ENCODE data around the gene CHIC2. TPM values are rescaled to one million over a fixed set of nuclear protein-coding genes. Genes with fewer than 3 reads are reported as not detected.

The CHIC2 gene
- total RNA-seq, 1 experiment from 2014 or later, result 11.0 TPM

GRCh38 chr4:54094451-54094850 is 30.0 kb upstream of the CHIC2 start (continued):
- TF ChIP-seq SOX15 (CRISPR knock-in tag; IDR thresholded peaks at IDR 0.05) (no peak), ETV6 (CRISPR knock-in tag; IDR thresholded peaks at IDR 0.05) (no peak), CBFB (CRISPR knock-in tag; IDR thresholded peaks at IDR 0.05; ENCODE audit: low read depth) (no peak), E2F5 (CRISPR knock-in tag; IDR thresholded peaks at IDR 0.05) (no peak), STAT6 (CRISPR knock-in tag; conservative IDR thresholded peaks at IDR 0.05; ENCODE audit: low read depth) (no peak), NFYB (CRISPR knock-in tag; conservative IDR thresholded peaks at IDR 0.05; ENCODE audit: low read depth) (no peak), ZNF396 (CRISPR knock-in tag; IDR thresholded peaks at IDR 0.05; ENCODE audit: borderline replicate concordance) (no peak), JAZF1 (CRISPR knock-in tag; IDR thresholded peaks at IDR 0.05) (no peak), TEAD4 (CRISPR knock-in tag; IDR thresholded peaks at IDR 0.05) (no peak), MYBL2 (CRISPR knock-in tag; IDR thresholded peaks at IDR 0.05) (no peak), HMGA2 (CRISPR knock-in tag; IDR thresholded peaks at IDR 0.05) (no peak)

DNA sequence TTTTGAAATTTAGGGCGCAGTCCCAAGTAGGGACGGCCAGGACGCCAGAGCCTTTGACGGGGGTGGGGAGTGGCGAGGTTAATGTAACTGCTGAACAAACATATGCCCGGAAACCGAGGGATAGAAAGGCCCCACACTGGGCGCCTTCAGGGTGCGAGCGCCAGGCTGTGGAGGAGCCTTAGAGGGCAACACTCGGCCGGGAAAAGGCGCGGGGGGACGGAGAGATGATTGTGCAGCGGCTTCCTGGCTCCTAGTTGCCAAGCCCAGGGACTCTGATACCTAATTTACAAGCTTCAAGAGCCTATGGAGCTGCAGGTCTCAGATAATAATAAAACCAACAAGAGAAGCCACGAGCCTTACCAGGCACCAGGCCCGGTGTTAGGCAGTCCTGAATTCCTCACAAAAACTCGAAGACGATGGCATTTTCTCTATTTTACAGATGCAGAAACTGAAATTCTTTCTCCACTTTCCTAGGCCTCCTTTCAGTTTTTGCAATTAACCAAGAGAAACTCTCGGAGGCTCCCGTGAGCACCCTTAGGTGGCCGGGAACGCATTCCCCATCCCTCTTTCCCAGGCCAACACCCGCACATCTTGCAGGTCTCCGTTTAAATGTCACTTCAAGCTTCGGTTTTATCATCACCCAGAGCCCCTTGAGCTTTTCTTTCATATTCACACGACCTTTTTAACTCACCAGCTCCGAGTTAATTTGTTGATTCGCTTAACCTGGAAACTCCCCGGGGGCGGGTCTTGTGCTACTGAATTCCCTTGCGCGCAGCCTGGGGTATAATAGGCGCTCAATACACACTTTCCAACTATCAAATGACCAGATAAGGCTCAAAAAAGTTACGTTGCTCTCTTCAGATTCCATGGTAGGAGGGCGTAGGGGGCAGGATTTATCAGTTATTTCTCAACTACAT is 29.2 kb upstream of the CHIC2 start:
- Mint-ChIP-seq H3K27ac (no peak overlapping the region), H3K4me3 (peak overlapping the region; percentile 63), H3K27me3 (ENCODE audit: low read depth) (peaks cover 94% of the 10 kb centered on the region), H3K36me3 (no peaks in the 10 kb centered on the region), H3K4me1 (peaks cover 71% of the 10 kb centered on the region), H3K9me3 (no peaks in the 10 kb centered on the region)
- POLR2A ChIA-PET, result interaction anchor here (0.5 to 1.3 kb wide), 3 partner anchors 10 to 164 kb away, joined by 3 read pairs; no protein-coding TSS in a partner anchor
- peak; percentile 8 for ATAC-seq
- CTCF ChIA-PET, result interaction anchor here (0.6 to 1.6 kb wide), 5 partner anchors 14 to 164 kb away, joined by 3 to 9 read pairs (median 6); no protein-coding TSS in a partner anchor
- peak; percentile 47 for DNase-seq (ENCODE audit: low spot score)
- TF ChIP-seq ATF1 (CRISPR knock-in tag; IDR thresholded peaks at IDR 0.05) (no peak), ZNF423 (CRISPR knock-in tag; IDR thresholded peaks at IDR 0.05) (peak; percentile 64)

DNA sequence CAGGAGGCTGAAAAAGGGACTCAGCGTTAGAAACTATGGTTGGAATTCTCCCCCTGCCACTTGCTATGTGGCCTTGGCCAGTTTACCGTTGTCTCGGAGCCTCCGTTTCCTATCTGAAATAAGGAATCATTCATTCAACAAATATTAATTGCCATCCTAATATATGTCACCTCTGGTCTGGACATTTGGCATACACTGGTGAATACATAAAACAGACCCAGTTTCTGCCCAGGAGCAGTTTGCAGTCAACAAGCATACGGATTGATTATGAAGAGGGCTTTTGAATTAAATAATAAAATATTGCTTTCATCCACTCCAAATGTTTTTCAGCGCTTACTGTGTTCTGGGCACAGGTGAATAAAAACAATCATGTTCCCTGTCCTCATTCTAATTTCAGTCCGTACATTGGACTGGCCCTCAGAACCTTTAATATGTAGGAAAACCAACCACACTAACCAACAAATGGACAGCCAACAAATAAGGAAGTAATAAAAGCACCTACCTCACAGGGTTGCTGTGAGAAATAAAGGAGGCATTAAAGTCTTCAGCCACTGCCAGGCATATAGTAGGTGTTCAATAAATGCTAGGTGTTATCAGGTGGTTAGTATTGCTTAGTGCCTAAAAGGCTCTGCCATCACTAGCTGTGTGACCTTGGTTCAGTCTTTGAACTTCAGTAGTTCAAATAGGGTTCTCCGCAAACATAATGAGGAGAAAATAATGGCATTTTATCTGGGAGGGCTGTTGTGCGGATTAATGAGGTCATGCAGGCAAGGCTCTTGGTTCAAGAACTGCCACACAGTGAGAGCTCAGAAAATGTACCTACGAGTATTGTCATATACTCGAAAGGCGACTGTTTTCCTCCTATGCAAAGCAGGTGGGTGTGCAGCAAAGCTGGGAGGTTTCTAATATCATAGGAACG is 28.3 kb upstream of the CHIC2 start:
- DNase-seq (ENCODE audit: low spot score) (no peak), ATAC-seq (no peak)
- CTCF ChIA-PET, result interaction anchor here (1.6 kb wide), 1 partner anchor 15 kb away, joined by 6 read pairs; no protein-coding TSS in a partner anchor
- Mint-ChIP-seq H3K4me1 (peaks cover 62% of the 10 kb centered on the region), H3K4me3 (peak overlapping the region; percentile 80), H3K27ac (no peak overlapping the region), H3K36me3 (no peaks in the 10 kb centered on the region), H3K9me3 (no peaks in the 10 kb centered on the region), H3K27me3 (ENCODE audit: low read depth) (peaks cover 94% of the 10 kb centered on the region)
- TF ChIP-seq KAT7 (CRISPR knock-in tag; IDR thresholded peaks at IDR 0.05; ENCODE audit: borderline replicate concordance) (no peak), ZNF263 (CRISPR knock-in tag; IDR thresholded peaks at IDR 0.05; ENCODE audit: low read depth) (no peak), ZNF317 (CRISPR knock-in tag; IDR thresholded peaks at IDR 0.05; ENCODE audit: borderline replicate concordance, low read depth) (no peak)
- TF ChIP-seq, protein P1, sequence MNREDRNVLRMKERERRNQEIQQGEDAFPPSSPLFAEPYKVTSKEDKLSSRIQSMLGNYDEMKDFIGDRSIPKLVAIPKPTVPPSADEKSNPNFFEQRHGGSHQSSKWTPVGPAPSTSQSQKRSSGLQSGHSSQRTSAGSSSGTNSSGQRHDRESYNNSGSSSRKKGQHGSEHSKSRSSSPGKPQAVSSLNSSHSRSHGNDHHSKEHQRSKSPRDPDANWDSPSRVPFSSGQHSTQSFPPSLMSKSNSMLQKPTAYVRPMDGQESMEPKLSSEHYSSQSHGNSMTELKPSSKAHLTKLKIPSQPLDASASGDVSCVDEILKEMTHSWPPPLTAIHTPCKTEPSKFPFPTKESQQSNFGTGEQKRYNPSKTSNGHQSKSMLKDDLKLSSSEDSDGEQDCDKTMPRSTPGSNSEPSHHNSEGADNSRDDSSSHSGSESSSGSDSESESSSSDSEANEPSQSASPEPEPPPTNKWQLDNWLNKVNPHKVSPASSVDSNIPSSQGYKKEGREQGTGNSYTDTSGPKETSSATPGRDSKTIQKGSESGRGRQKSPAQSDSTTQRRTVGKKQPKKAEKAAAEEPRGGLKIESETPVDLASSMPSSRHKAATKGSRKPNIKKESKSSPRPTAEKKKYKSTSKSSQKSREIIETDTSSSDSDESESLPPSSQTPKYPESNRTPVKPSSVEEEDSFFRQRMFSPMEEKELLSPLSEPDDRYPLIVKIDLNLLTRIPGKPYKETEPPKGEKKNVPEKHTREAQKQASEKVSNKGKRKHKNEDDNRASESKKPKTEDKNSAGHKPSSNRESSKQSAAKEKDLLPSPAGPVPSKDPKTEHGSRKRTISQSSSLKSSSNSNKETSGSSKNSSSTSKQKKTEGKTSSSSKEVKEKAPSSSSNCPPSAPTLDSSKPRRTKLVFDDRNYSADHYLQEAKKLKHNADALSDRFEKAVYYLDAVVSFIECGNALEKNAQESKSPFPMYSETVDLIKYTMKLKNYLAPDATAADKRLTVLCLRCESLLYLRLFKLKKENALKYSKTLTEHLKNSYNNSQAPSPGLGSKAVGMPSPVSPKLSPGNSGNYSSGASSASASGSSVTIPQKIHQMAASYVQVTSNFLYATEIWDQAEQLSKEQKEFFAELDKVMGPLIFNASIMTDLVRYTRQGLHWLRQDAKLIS (CRISPR knock-in tag; IDR thresholded peaks at IDR 0.05; ENCODE audit: borderline replicate concordance), result no peak
- TF ChIP-seq, protein P2, sequence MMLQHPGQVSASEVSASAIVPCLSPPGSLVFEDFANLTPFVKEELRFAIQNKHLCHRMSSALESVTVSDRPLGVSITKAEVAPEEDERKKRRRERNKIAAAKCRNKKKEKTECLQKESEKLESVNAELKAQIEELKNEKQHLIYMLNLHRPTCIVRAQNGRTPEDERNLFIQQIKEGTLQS (CRISPR knock-in tag; conservative IDR thresholded peaks at IDR 0.05), result no peak
- POLR2A ChIA-PET, result interaction anchor here (1.1 kb wide), 1 partner anchor 11 kb away, joined by 3 read pairs; no protein-coding TSS in a partner anchor

Measured in WTC11 (cell line).